ENCODE data around the gene THSD4.

Gene THSD4

GRCh38 chr15:71647487-71647808 lies 532.2 kb downstream of the THSD4 start:
- Histone ChIP-seq H3K79me2 (ENCODE audit: low read length) (no peaks in the 10 kb centered on the region), H3K36me3 (replicated peaks; ENCODE audit: insufficient read depth, low read length) (no peaks in the 10 kb centered on the region), H3K4me3 (ENCODE audit: low read length) (no peak overlapping the region), H3K9me2 (replicated peaks; ENCODE audit: insufficient read depth, low read length) (no peaks in the 10 kb centered on the region), H2AFZ (ENCODE audit: low read length) (no peak overlapping the region), H3K9me3 (replicated peaks; ENCODE audit: insufficient read depth, low read length) (no peaks in the 10 kb centered on the region), H3K9ac (ENCODE audit: low read length) (no peak overlapping the region), H3K4me2 (ENCODE audit: low read depth, low read length) (no peak overlapping the region), H3F3A (ENCODE audit: insufficient read depth, low read length) (no peaks in the 10 kb centered on the region), H4K20me1 (ENCODE audit: insufficient read depth, low read length) (no peaks in the 10 kb centered on the region), H3K27ac (ENCODE audit: low read length) (no peak overlapping the region), H3K27me3 (replicated peaks; ENCODE audit: insufficient read depth, low read length) (no peaks in the 10 kb centered on the region), H3K4me1 (ENCODE audit: low read length) (no peaks in the 10 kb centered on the region)
- no peak for DNase-seq
- no peak for TF ChIP-seq EZH2 (optimal IDR thresholded peaks at IDR 0.05; ENCODE audit: low read depth, low read length)
- no peak for TF ChIP-seq EZH2phosphoT487 (IDR thresholded peaks at IDR 0.05; ENCODE audit: low read length)
- no peak for TF ChIP-seq CTCF (IDR thresholded peaks at IDR 0.05; ENCODE audit: low read length)

DNA sequence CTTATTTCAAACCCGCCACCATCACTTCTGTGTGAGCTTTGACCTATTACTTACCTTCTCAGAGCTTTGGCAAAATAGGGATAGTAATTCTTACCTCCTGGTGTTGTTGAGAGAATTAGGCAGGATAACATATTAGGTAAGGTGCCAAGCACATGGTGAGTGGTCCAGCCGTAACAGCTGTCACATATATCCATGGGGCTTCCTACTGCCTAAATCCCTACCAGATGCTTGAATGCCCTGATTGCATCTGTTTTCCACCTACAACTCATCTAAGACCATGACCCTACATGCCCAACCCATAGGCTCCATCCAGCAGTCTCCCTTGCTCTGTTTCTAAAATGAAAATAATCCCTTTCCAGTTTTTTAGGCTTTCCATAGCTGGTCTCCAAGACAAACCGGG lies 532.8 kb downstream of the THSD4 start:
- TF ChIP-seq EZH2phosphoT487 (IDR thresholded peaks at IDR 0.05; ENCODE audit: low read length) (no peak), EZH2 (optimal IDR thresholded peaks at IDR 0.05; ENCODE audit: low read depth, low read length) (no peak), CTCF (IDR thresholded peaks at IDR 0.05; ENCODE audit: low read length) (no peak)
- no peaks in the 10 kb centered on the region for H3K79me2 ChIP-seq (ENCODE audit: low read length)

DNA sequence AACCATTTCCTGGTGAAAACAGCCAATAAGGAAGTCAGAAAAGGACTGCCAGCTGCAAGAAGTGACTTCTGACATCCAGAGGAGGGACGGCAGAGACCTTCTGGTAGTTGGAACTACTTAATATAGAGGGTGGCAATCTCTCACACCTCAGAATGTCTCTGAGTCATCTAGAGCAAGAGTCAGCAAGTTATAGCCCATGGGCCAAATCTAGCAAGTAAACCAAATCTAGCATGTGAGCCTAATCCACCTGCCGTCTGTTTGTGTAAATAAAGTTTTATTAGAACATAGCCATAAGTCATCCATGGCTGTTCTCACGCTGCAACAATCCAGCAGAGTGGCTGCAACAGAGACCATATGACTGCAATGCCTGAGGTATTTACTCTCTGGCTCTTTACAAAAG lies 534.6 kb downstream of the THSD4 start:
- no peak for DNase-seq
- Histone ChIP-seq H3K9me2 (replicated peaks; ENCODE audit: insufficient read depth, low read length) (no peaks in the 10 kb centered on the region), H2AFZ (ENCODE audit: low read length) (no peak overlapping the region), H3K79me2 (ENCODE audit: low read length) (no peaks in the 10 kb centered on the region), H3K27me3 (replicated peaks; ENCODE audit: insufficient read depth, low read length) (no peaks in the 10 kb centered on the region), H3K4me2 (ENCODE audit: low read depth, low read length) (no peak overlapping the region), H3K9me3 (replicated peaks; ENCODE audit: insufficient read depth, low read length) (no peaks in the 10 kb centered on the region), H4K20me1 (ENCODE audit: insufficient read depth, low read length) (no peaks in the 10 kb centered on the region), H3K27ac (ENCODE audit: low read length) (no peak overlapping the region), H3K4me1 (ENCODE audit: low read length) (no peaks in the 10 kb centered on the region), H3F3A (ENCODE audit: insufficient read depth, low read length) (no peaks in the 10 kb centered on the region), H3K4me3 (ENCODE audit: low read length) (no peak overlapping the region), H3K36me3 (replicated peaks; ENCODE audit: insufficient read depth, low read length) (no peaks in the 10 kb centered on the region), H3K9ac (ENCODE audit: low read length) (no peak overlapping the region)
- no peak for TF ChIP-seq EZH2phosphoT487 (IDR thresholded peaks at IDR 0.05; ENCODE audit: low read length)
- no peak for TF ChIP-seq CTCF (IDR thresholded peaks at IDR 0.05; ENCODE audit: low read length)
- TF ChIP-seq EZH2 (optimal IDR thresholded peaks at IDR 0.05; ENCODE audit: low read depth, low read length) = no peak

More for the DNA sequence above, 532.8 kb downstream of the THSD4 start:
- no peaks in the 10 kb centered on the region for H4K20me1 ChIP-seq (ENCODE audit: insufficient read depth, low read length)
- DNase-seq = no peak
- no peak overlapping the region for H3K27ac ChIP-seq (ENCODE audit: low read length)
- no peaks in the 10 kb centered on the region for H3K27me3 ChIP-seq (replicated peaks; ENCODE audit: insufficient read depth, low read length)
- H3K36me3 ChIP-seq (replicated peaks; ENCODE audit: insufficient read depth, low read length) = no peaks in the 10 kb centered on the region
- no peak overlapping the region for H2AFZ ChIP-seq (ENCODE audit: low read length)
- H3K4me2 ChIP-seq (ENCODE audit: low read depth, low read length) = no peak overlapping the region
- H3K4me3 ChIP-seq (ENCODE audit: low read length) = no peak overlapping the region
- no peaks in the 10 kb centered on the region for H3K9me2 ChIP-seq (replicated peaks; ENCODE audit: insufficient read depth, low read length)
- H3F3A ChIP-seq (ENCODE audit: insufficient read depth, low read length) = no peaks in the 10 kb centered on the region
- H3K9ac ChIP-seq (ENCODE audit: low read length) = no peak overlapping the region
- H3K4me1 ChIP-seq (ENCODE audit: low read length) = no peaks in the 10 kb centered on the region
- no peaks in the 10 kb centered on the region for H3K9me3 ChIP-seq (replicated peaks; ENCODE audit: insufficient read depth, low read length)

All from MM.1S (cell line).